Measurements from ENCODE around the gene LAMB1.

Gene LAMB1

GRCh38 chr7:107994421-107995030 is 8.4 kb downstream of the LAMB1 start:
- POLR2A ChIA-PET: interaction anchor here (0.6 to 1.5 kb wide), 3 partner anchors 22 to 82 kb away, joined by 3 to 4 read pairs (median 3); no protein-coding TSS in a partner anchor
- CTCF ChIA-PET: interaction anchor here (0.8 kb wide), 1 partner anchor 22 kb away, joined by 3 read pairs; no protein-coding TSS in a partner anchor
- DNase-seq (ENCODE audit: low read depth, low spot score): no peak
- H3K4me3 ChIP-seq (ENCODE audit: low read depth, low read length): no peak overlapping the region
- TF ChIP-seq, protein P1, sequence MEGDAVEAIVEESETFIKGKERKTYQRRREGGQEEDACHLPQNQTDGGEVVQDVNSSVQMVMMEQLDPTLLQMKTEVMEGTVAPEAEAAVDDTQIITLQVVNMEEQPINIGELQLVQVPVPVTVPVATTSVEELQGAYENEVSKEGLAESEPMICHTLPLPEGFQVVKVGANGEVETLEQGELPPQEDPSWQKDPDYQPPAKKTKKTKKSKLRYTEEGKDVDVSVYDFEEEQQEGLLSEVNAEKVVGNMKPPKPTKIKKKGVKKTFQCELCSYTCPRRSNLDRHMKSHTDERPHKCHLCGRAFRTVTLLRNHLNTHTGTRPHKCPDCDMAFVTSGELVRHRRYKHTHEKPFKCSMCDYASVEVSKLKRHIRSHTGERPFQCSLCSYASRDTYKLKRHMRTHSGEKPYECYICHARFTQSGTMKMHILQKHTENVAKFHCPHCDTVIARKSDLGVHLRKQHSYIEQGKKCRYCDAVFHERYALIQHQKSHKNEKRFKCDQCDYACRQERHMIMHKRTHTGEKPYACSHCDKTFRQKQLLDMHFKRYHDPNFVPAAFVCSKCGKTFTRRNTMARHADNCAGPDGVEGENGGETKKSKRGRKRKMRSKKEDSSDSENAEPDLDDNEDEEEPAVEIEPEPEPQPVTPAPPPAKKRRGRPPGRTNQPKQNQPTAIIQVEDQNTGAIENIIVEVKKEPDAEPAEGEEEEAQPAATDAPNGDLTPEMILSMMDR (IDR thresholded peaks at IDR 0.05; ENCODE audit: insufficient read depth, low read length, missing control alignments): no peak

GRCh38 chr7:107993891-107994291 is 9.1 kb downstream of the LAMB1 start:
- no peak for DNase-seq (ENCODE audit: low read depth, low spot score)
- H3K4me3 ChIP-seq (ENCODE audit: low read depth, low read length): no peak overlapping the region
- ChIA-PET CTCF (interaction anchor here (0.8 kb wide), 1 partner anchor 22 kb away, joined by 3 read pairs; no protein-coding TSS in a partner anchor), POLR2A (interaction anchor here (0.6 kb wide), 1 partner anchor 82 kb away, joined by 3 read pairs; no protein-coding TSS in a partner anchor)
- TF ChIP-seq, protein P1 (IDR thresholded peaks at IDR 0.05; ENCODE audit: insufficient read depth, low read length, missing control alignments): no peak

GRCh38 chr7:107989618-107990373 is 13.2 kb downstream of the LAMB1 start:
- CTCF ChIA-PET: interaction anchor here (1.1 to 1.9 kb wide), 4 partner anchors 9 to 156 kb away, joined by 3 to 8 read pairs (median 4); no protein-coding TSS in a partner anchor
- TF ChIP-seq, protein P1 (IDR thresholded peaks at IDR 0.05; ENCODE audit: insufficient read depth, low read length, missing control alignments): no peak
- no peak for DNase-seq (ENCODE audit: low read depth, low spot score)
- H3K4me3 ChIP-seq (ENCODE audit: low read depth, low read length): no peak overlapping the region
- POLR2A ChIA-PET: no interaction called here

DNA sequence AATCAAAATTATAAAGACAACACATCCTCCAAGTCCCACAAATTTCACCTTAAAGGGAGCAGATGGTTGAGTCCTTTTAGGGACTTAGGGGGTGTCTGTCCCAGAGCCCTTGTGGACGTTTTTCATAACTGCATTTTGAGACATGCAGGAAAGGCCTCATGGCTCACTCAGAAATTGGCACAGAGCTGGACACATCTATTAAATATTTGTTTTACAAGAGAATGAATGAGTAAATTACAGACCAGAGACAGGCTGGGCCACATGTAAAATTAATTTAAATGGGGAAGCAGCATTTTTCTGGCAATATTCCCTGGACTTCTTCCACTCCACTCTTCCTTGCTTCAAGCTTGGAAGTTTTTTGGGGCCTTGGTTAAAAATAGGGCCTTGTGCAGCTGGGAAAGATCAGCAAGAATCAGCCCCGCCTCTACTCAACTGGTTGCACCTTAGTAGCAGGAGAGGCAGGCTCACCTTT is 20.0 kb downstream of the LAMB1 start:
- ChIA-PET CTCF (interaction anchor here (1.1 to 2.6 kb wide), 2 partner anchors 10 to 163 kb away, joined by 3 to 9 read pairs; no protein-coding TSS in a partner anchor), POLR2A (no interaction called here)
- no peak for DNase-seq (ENCODE audit: low read depth, low spot score)
- TF ChIP-seq, protein P1 (IDR thresholded peaks at IDR 0.05; ENCODE audit: insufficient read depth, low read length, missing control alignments): no peak
- no peak overlapping the region for H3K4me3 ChIP-seq (ENCODE audit: low read depth, low read length)

- POLR2A ChIA-PET: no interaction called here
- DNase-seq (ENCODE audit: low read depth, low spot score): no peak
These were observed 20.7 kb downstream of the LAMB1 start for GRCh38 chr7:107982042-107982840.

More at GRCh38 chr7:107982042-107982840, 20.7 kb downstream of the LAMB1 start:
- no peak overlapping the region for H3K4me3 ChIP-seq (ENCODE audit: low read depth, low read length)
- CTCF ChIA-PET: interaction anchor here (1.1 to 2.6 kb wide), 2 partner anchors 9 to 14 kb away, joined by 4 to 9 read pairs; no protein-coding TSS in a partner anchor
- TF ChIP-seq, protein P1 (IDR thresholded peaks at IDR 0.05; ENCODE audit: insufficient read depth, low read length, missing control alignments): no peak
